ENCODE results near the gene NACA. TPM values are rescaled to one million over a fixed set of nuclear protein-coding genes. Genes with fewer than 3 reads are reported as not detected.
A peak's percentile ranks its signal among the peaks of the same experiment; 100 is the strongest.
"Not testable (repeated sequence)": the region's sequence is repeated elsewhere in the genome, so short reads cannot be mapped to it uniquely, and the experiment has no call there.

The NACA gene
- total RNA-seq, 1 experiment from 2014 or later: 1,715 TPM

DNA sequence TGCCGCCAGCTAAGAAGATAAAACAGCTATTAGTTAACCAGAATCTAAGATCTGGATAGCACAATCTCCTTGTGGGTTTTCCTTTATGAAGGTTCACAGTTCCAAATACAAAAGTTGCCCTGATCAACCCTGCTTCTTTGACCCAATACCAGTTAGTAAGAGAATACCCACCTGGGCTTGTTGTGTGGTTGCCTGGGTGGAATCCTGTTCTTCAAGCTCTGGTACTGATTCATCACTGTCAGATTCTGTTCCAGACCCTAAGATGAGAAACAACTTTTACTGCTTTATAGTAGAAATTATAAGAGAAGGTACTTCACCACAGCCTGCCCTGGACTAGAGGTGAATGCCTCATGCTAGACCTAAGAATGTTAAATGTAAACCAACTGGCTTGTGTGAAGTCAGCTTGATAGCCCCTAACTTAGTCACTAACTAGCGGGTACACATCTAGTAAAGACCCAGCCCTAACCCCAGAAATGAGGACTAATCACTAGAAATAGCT lies 10.6 kb downstream of the NACA start:
- no peaks in the 10 kb centered on the region for H3K9me3 ChIP-seq
- peaks cover 66% of the 10 kb centered on the region for H3K36me3 ChIP-seq
- H3K27me3 ChIP-seq: no peaks in the 10 kb centered on the region
- no peak overlapping the region for H3K4me3 ChIP-seq
- no peak for DNase-seq

DNA sequence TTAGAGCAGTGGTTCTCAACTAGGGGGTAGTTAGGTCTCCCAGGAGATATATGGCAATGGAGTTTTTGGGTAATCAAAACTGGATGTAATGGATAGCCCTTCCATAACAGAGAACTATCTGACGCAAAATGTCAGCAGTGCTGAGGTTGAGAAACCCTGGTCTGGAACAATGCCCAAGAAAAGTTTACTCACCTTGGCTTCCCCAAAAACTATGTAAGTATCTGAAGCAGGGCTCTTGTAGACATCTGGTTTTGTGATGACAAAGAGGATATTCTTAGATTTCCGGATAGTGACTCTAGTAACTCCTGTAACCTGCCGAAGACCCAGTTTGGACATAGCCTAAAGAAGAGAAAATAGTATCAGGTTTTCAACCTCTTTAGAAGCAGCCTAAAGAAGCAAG lies 11.8 kb downstream of the NACA start:
- no peak for DNase-seq
- Histone ChIP-seq H3K4me3 (no peak overlapping the region), H3K27me3 (no peaks in the 10 kb centered on the region), H3K36me3 (peaks cover 57% of the 10 kb centered on the region), H3K9me3 (no peaks in the 10 kb centered on the region)

DNA sequence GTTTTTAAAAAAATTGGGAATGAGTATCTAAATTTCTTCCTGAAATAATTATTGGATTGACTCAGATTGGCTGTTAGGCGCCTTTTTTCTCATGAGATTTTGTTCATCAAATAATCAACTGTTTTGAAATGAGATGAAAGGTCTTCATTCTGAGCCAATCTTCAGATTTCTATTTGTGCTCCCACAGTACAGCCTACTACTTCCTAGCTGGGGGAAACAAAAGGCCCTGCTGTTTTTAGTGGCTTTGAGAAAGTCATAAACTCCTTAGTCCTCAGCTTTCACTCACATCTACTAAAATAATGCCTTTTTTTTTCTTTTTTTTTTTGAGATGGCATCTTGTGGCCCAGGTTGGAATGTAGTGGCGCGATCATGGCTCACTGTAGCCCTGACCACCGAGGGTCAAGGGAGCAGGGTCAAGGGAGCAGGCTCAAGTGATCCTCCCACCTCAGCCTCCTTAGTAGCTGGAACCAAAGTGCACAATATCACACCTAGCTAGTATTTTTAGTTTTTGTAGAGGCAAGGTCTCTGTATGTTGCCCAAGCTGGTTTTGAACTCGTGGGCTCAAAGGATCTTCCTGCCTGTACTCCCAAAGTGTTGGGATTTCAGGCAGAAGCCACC lies 15.2 kb downstream of the NACA start:
- Histone ChIP-seq H3K27me3 (no peaks in the 10 kb centered on the region), H3K9me3 (no peaks in the 10 kb centered on the region), H3K4me3 (no peak overlapping the region), H3K36me3 (peaks cover 36% of the 10 kb centered on the region)
- no peak for DNase-seq

DNA sequence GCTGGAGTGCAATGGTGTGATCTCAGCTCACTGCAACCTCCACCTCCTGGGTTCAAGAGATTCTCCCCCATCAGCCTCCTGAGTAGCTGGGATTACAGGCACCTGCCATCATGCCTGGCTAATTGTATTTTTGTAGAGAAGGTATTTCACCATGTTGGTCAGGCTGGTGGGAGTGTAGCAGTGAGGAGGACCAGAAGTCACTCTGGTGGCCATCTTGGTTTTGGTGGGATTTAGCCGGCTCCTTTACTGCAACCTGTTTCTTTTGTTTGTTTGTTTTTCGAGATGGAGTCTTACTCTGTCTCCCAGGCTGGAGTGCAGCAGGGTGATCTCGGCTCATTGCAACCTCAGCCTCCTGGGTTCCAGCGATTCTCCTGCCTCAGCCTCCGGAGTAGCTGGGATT lies 20.6 kb downstream of the NACA start:
- not testable (repeated sequence) for H3K9me3 ChIP-seq, H3K27me3 ChIP-seq, H3K36me3 ChIP-seq, H3K4me3 ChIP-seq, DNase-seq

DNA sequence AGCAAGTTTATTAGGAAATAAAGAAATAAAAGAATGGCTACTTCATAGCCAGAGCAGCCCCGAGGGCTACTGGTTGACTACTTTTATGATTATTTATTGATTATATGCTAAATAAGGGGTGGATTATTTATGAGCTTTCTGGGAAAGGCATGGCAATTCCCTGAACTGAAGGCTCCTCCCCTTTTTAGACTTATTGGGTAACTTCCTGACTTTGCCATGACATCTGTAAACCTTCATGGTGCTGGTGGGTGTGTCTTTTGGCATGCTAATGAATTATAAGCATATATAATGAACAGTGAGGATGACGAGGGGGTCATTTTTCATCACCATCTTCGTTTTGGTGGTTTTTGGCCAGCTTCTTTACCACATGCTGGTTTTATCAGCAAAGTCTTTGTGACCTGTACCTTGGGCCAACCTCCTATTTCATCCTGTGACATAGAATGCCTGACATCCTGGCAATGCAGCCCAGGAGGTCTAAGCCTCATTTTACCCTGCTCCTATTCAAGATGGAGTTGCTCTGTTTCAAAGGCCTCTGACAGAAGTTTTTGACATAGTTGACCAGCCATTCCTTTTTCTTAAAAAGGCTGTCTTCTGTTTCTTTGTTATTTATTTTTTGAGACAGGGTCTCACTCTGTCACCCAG lies 26.0 kb downstream of the NACA start:
- no peaks in the 10 kb centered on the region for H3K27me3 ChIP-seq
- no peak overlapping the region for H3K4me3 ChIP-seq
- H3K36me3 ChIP-seq: no peaks in the 10 kb centered on the region
- DNase-seq: no peak
- H3K9me3 ChIP-seq: no peaks in the 10 kb centered on the region

DNA sequence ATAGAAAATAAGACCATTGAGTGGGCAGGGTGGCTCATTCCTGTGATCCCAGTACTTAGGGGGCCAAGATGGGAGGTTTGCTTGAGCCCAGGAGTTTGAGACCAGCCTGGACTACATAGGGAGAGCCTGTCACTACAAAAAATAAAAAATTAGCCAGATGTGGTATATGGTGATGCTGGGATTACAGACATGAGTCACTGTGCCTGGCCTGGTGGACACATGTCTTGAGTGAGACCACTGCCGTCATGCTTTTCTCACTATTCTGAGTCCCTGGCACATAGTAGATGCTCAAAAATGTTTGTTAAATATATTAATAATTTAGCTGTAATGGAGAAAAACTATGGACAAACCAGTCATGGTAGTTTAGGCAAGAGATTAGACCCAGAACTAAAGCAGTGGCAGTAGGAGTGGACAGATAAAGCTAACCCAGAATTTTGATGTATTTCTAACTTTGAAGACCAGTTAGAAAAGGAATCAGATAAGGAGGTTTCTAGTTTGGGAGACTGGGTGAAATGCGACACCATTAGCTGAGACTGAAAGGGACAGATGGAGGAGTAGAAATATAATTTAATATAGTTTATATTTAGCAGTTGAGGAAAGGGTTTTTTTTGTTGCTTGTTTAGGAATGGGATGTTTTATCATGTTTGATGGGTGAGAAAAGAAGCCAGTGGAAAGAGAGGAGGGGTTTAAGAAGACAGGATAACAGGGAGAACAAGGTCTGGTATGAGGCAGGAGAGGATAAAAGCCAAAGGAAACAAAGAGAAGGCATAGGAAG lies 29.6 kb downstream of the NACA start:
- no peak for DNase-seq

DNA sequence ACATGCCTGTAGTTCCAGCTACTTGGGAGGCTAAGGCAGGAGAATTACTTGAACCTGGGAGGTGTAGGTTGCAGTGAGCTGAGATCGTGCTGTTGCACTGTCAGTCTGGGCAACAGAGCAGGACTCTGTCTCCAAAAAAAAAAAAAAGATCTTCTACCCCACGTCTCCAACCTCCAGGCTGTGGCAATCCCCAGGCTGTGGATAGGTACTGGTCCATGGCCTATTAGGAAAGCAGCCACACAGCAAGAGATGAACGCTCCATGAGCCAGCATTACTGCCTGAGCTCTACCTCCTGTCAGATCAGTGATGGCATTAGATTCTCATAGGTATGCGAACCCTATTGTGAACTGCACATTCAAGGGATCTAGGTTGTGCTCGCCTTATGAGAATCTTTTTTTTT lies 30.9 kb downstream of the NACA start:
- H3K27me3 ChIP-seq: no peaks in the 10 kb centered on the region
- H3K4me3 ChIP-seq: no peak overlapping the region
- DNase-seq: no peak
- no peaks in the 10 kb centered on the region for H3K36me3 ChIP-seq
- H3K9me3 ChIP-seq: no peaks in the 10 kb centered on the region

More for the DNA sequence above, 29.6 kb downstream of the NACA start:
- Histone ChIP-seq H3K36me3 (no peaks in the 10 kb centered on the region), H3K27me3 (no peaks in the 10 kb centered on the region), H3K9me3 (no peaks in the 10 kb centered on the region), H3K4me3 (no peak overlapping the region)

DNA sequence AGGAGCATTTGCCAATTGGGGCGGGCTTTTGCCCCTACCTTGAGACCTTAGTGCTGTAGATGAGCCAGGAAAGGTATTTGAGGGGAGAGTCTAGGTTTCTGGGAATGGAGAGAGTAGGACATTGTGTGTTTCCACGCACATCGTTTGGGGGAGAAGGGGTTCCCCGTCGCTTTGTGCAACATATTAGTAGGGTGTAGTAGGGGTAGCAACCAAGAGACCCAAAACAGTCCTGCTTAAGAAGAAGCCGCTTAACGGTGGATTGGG lies 36.3 kb downstream of the NACA start:
- Histone ChIP-seq H3K4me3 (peak overlapping the region; percentile 96), H3K36me3 (peaks cover 35% of the 10 kb centered on the region), H3K9me3 (no peaks in the 10 kb centered on the region), H3K27me3 (no peaks in the 10 kb centered on the region)
- no peak for DNase-seq

DNA sequence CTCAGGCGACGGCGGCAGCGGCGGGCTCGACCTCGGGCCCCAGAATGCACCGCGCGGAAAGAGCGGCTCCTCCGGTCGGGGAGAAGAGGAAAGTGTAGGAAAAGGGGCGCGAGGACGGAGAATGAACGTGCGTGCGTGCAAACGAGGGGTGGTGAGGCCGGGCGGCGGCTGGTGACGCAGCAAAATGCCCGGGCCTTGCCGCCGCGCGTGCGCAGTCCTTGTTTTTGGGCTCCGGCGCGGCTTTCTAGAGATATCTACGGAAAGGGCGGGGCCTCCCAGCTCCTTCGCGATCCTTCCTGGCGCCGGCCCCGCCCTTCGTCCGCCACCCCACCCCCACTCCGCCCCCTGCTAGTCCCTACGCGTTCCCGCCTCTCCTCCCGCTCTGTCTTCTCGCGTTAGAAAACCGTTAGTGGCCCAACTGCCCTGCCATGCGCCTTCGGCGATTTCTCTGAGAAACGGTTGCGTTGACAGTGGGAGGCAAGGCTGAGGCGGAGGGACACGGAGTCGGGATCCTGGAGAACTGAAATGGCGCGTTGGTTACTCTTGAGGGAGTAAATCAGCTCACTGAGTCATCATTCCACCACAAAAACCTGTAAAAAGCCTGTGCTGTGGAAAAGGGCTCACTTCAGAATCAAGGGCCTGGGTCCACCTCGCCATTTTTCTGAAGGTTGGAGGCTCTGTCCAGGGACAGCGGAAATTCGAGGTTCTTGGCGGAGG lies 36.8 kb downstream of the NACA start, which contains the start of gene PTGES3:
Gene PTGES3, minus strand, starts transcription at position 156 of the 717 bp plus-strand sequence. CDS start 285 bp downstream, outside the sequence.
- Histone ChIP-seq H3K4me3 (peak within 1 kb of the TSS; percentile 96), H3K9me3 (no peaks in the 10 kb centered on the region), H3K27me3 (no peaks in the 10 kb centered on the region), H3K36me3 (peaks cover 35% of the 10 kb centered on the region)
- DNase-seq: peak; percentile 97

DNA sequence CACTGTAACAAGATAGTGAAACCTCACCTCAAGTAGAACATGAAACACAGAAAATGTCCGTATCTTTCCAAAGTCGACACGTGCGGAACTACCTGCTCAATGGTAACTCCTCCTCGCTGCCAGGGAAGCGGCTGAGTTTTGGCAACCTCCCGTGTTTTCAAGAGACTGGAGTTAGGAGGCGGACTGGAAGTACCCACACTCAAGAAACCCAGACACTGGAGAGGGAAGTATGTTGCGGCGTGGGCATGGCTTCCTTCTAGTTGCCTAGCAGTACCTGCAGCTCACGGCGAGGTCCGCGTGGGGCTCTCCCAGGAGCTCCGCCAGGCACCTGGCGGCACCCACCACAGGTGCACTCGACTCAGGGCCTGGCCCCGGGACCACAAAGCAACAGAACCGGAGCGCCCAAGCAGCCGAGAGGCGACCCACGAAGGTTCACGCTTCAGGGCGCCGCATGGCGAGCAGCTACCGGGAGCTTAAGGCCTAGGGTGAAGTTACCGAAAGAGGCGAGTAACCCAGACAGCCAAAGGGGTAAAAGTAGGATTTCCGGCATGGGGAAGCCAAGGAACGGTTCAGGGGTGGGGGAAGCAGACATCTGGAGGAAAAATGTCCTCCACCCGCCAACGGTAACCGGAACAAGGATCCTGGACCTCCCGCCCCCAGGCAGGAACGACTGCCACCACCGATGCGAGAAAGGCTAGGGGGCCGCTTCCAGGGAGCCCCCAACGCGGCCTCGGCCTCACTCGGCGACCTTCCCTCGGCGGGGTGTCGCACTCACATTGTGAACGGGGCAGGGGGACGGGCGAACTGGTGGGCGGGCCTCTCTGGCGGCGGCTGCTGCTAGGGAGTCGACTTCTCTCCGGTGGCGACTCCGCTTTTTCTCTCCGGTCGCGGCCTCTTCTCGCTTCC lies 37.6 kb downstream of the NACA start:
- no peaks in the 10 kb centered on the region for H3K27me3 ChIP-seq
- H3K4me3 ChIP-seq: peak overlapping the region; percentile 96
- peaks cover 41% of the 10 kb centered on the region for H3K36me3 ChIP-seq
- DNase-seq: peak; percentile 40
- H3K9me3 ChIP-seq: no peaks in the 10 kb centered on the region

DNA sequence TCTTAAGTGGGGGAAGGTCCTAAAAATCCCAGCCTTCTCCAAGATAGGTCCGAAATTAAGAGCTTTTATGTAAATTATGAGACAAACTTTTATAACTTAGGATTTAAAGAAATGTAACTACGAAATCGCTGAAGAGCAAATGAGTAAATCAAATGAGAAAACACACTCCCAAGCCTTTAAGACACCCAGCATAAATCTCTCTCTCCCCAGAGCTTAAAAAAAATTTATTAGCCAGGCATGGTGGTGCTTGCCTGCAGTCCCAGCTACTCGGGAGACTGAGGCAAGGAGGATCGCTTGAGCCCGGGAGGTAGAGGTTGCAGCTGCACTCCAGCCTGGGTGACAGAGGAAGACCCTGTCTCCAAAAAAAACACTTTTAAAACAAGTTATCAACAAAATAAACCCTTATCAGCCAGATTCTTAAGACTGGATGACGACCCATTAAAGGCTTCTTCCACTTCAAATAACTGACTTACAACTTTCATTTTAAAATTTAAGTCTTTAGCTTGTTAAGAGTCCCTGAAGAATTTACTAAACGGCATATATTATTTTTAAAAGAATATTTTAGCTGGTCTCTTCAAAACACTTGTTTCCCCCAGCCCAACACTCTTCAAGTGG lies 40.2 kb downstream of the NACA start:
- H3K9me3 ChIP-seq: no peaks in the 10 kb centered on the region
- H3K36me3 ChIP-seq: peaks cover 60% of the 10 kb centered on the region
- peak overlapping the region; percentile 96 for H3K4me3 ChIP-seq
- no peak for DNase-seq
- no peaks in the 10 kb centered on the region for H3K27me3 ChIP-seq

DNA sequence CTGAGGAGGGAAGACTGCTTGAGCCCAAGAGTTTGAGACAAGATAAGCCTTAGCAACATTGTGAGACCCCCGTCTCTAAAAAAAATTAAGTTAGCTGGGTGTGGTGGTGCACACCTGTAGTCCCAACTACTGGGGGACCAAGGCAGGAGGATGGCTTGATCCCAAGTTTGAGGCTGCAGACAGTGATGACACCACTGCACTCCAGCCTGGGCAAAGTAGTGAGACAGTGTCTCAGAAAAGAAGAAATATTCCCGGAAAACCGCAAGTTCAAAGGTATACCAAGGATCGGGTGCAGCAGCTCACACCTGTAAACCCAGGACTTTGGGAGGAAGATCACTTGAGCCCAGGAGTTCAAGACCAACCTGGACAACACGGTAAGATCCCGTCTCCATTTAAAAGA lies 42.8 kb downstream of the NACA start:
- peaks cover 78% of the 10 kb centered on the region for H3K36me3 ChIP-seq
- no peaks in the 10 kb centered on the region for H3K27me3 ChIP-seq
- no peaks in the 10 kb centered on the region for H3K9me3 ChIP-seq
- DNase-seq: no peak
- no peak overlapping the region for H3K4me3 ChIP-seq

DNA sequence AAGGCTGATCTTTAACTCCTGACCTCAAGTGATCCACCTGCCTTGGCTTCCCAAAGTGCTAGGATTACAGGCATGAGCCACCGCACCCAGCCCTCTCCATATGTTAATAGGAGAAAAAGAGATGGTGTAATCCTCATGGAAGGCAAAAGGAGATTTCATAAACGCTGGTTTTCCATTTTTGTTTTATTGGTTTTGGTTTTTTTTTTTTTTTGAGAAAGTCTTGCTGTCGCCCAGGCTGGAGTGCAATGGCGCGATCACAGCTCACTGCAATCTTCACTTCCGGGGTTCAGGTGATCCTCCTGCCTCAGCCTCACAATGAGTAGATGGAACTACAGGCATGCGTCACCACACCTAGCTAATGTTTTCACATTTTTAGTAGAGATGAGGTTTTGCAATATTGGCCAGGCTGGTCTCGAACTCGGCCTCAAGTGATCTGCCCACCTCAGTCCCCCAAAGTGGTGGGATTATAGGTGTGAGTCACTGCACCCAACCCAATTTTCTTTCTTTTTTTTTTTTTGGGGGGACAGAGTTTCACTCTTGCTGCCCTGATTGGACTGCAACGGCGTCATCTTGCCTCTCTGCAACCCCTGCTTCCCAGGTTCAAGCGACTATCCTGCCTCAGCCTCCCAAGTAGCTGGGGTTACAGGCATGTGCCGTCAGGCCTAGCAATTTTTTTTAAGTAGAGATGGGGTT lies 45.1 kb downstream of the NACA start:
- Histone ChIP-seq H3K9me3 (no peaks in the 10 kb centered on the region), H3K36me3 (peaks cover 67% of the 10 kb centered on the region), H3K27me3 (no peaks in the 10 kb centered on the region), H3K4me3 (no peak overlapping the region)
- DNase-seq: no peak

DNA sequence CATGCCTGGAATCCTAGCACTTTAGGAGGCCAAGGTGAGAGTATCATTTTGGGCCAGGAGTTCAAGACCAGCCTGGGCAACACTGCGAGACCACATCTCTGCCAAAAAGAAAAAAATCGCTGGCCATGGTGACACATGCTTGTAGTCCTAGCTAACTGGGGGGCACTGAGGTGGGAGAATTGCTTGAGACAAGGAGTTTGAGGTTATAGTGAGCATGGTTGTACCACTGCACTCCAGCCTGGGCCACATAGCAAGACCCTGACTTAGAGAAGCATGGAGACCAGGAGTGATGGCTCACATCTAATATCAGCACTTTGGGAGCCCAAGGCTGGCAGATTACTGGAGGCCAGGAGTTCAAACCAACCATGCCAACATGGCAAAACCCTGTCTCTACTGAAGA lies 46.2 kb downstream of the NACA start:
- no peak overlapping the region for H3K4me3 ChIP-seq
- peaks cover 66% of the 10 kb centered on the region for H3K36me3 ChIP-seq
- no peak for DNase-seq
- H3K9me3 ChIP-seq: no peaks in the 10 kb centered on the region
- no peaks in the 10 kb centered on the region for H3K27me3 ChIP-seq

DNA sequence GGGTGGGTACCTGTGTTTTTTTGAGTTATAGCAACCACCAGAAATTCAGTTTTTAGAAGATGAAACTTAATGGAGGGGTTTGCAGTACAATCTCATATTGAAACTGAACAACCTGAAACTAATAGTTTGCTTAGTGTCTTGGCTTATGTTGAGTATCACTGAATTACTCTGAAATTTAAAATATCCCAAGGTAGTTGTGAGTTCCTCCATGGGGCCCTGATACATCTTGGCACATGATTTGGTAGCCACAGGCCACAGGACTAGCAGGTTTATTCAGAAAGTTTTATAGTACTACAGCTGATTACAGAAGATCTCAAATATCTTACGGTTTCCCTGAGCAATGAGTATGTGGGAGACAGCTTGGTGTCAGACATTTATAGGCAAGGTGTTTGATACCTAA lies 47.4 kb downstream of the NACA start:
- no peak overlapping the region for H3K4me3 ChIP-seq
- H3K9me3 ChIP-seq: no peaks in the 10 kb centered on the region
- no peak for DNase-seq
- H3K36me3 ChIP-seq: peaks cover 68% of the 10 kb centered on the region
- no peaks in the 10 kb centered on the region for H3K27me3 ChIP-seq

Measured in MG63 (cell line).